ENCODE data around the gene OSBP2. TPM values are rescaled to one million over a fixed set of nuclear protein-coding genes. Genes with fewer than 3 reads are reported as not detected.

Gene OSBP2
- total and polyA plus RNA-seq, 2 experiments from 2014 or later = 2.1 to 2.9 TPM

GRCh38 chr22:30875481-30876215, 181.0 kb downstream of the OSBP2 start (continued):
- no peak for TF ChIP-seq ZNF114 (CRISPR knock-in tag; IDR thresholded peaks at IDR 0.05)

- Mint-ChIP-seq H3K27ac (no peak overlapping the region), H3K36me3 (ENCODE audit: low read depth) (no peaks in the 10 kb centered on the region), H3K27me3 (ENCODE audit: insufficient read depth, low read depth, poor library complexity) (peaks cover 2% of the 10 kb centered on the region), H3K4me1 (peaks cover 3% of the 10 kb centered on the region), H3K4me3 (no peak overlapping the region), H3K9me3 (no peaks in the 10 kb centered on the region)
- H3K27me3 ChIP-seq (ENCODE audit: insufficient read depth) = no peaks in the 10 kb centered on the region
- H3F3A ChIP-seq (replicated peaks; ENCODE audit: low read depth) = no peaks in the 10 kb centered on the region
- H4K20me1 ChIP-seq (replicated peaks; ENCODE audit: insufficient read depth) = no peaks in the 10 kb centered on the region
- H3K79me2 ChIP-seq (replicated peaks; ENCODE audit: insufficient read depth) = no peaks in the 10 kb centered on the region
- no peaks in the 10 kb centered on the region for H3K9me2 ChIP-seq (ENCODE audit: insufficient read depth)
- no peaks in the 10 kb centered on the region for H3K36me3 ChIP-seq (ENCODE audit: insufficient read depth)
- H3K4me2 ChIP-seq = no peak overlapping the region
- H3K27ac ChIP-seq (ENCODE audit: low read depth) = no peak overlapping the region
- H3K4me1 ChIP-seq (ENCODE audit: insufficient read depth) = no peaks in the 10 kb centered on the region
- no peak overlapping the region for H3K4me3 ChIP-seq
- no peak overlapping the region for H2AFZ ChIP-seq
- ATAC-seq (no peak), DNase-seq (ENCODE audit: low spot score) (no peak)
- TF ChIP-seq REST (IDR thresholded peaks at IDR 0.05; ENCODE audit: unreplicated experiment) (no peak), POLR2AphosphoS5 (IDR thresholded peaks at IDR 0.05; ENCODE audit: low read depth) (no peak), CTCF (conservative IDR thresholded peaks at IDR 0.05; ENCODE audit: low read depth in 2 of 2) (no peak), STAT1 (IDR thresholded peaks at IDR 0.05; ENCODE audit: unreplicated experiment) (no peak), JUNB (IDR thresholded peaks at IDR 0.05; ENCODE audit: unreplicated experiment) (no peak), ZNF331 (CRISPR knock-in tag; IDR thresholded peaks at IDR 0.05; ENCODE audit: low read depth) (no peak), ZNF462 (CRISPR knock-in tag; IDR thresholded peaks at IDR 0.05) (no peak), EZH2 (IDR thresholded peaks at IDR 0.05; ENCODE audit: low read depth, unreplicated experiment) (no peak), NANOG (IDR thresholded peaks at IDR 0.05; ENCODE audit: borderline replicate concordance) (no peak), ZNF114 (CRISPR knock-in tag; IDR thresholded peaks at IDR 0.05) (no peak), EZH2phosphoT487 (IDR thresholded peaks at IDR 0.05; ENCODE audit: unreplicated experiment) (no peak), ETS1 (IDR thresholded peaks at IDR 0.05) (no peak)
Observed at GRCh38 chr22:30876221-30876751, 181.6 kb downstream of the OSBP2 start.
